ENCODE measurements around the gene EEF1AKMT1. TPM values are rescaled to one million over a fixed set of nuclear protein-coding genes. Genes with fewer than 3 reads are reported as not detected.
A peak's percentile ranks its signal among the peaks of the same experiment; 100 is the strongest.
"Not testable (repeated sequence)": the region's sequence is repeated elsewhere in the genome, so short reads cannot be mapped to it uniquely, and the experiment has no call there.

The EEF1AKMT1 gene
- total RNA-seq, 4 donors from 2014 or later: 13.1 to 18.7 (median 14.8) TPM

- peaks cover 0 to 16% (median 3%) of the 10 kb centered on the region in 4 donors for H3K36me3 ChIP-seq
- no peak for DNase-seq (ENCODE audit: extremely low spot score)
- TF ChIP-seq CTCF (IDR thresholded peaks at IDR 0.05) (no peak), POLR2A (IDR thresholded peaks at IDR 0.05; ENCODE audit: low read depth) (no peak), POLR2AphosphoS5 (IDR thresholded peaks at IDR 0.05) (no peak), EP300 (IDR thresholded peaks at IDR 0.05) (no peak)
- no peaks in the 10 kb centered on the region for H3K4me1 ChIP-seq
- intact Hi-C loops (cut with DNase I): no loop called here
- peaks cover 0 to 11% (median 3%) of the 10 kb centered on the region in 4 donors for H3K9me3 ChIP-seq
- H3K4me3 ChIP-seq: no peak overlapping the region
- H3K27me3 ChIP-seq: no peaks in the 10 kb centered on the region
- no peak overlapping the region for H3K27ac ChIP-seq (replicated peaks in 1 of 4)
Observed at GRCh38 chr13:20754009-20754408, 19.8 kb downstream of the EEF1AKMT1 start.

GRCh38 chr13:20749377-20749776 is 24.4 kb downstream of the EEF1AKMT1 start:
- Histone ChIP-seq H3K27ac (replicated peaks in 1 of 4) (no peak overlapping the region), H3K4me3 (no peak overlapping the region), H3K27me3 (no peaks in the 10 kb centered on the region), H3K9me3 (peaks cover 0 to 11% (median 3%) of the 10 kb centered on the region in 4 donors), H3K36me3 (no peaks in the 10 kb centered on the region), H3K4me1 (no peaks in the 10 kb centered on the region)
- intact Hi-C loops (cut with DNase I): no loop called here
- DNase-seq (ENCODE audit: extremely low spot score): no peak
- TF ChIP-seq POLR2A (IDR thresholded peaks at IDR 0.05; ENCODE audit: low read depth) (no peak), CTCF (IDR thresholded peaks at IDR 0.05) (no peak)
- 91% methylated on average over 1 of the region's 1 CpG for WGBS

- H3K27me3 ChIP-seq; H3K4me3 ChIP-seq; H3K27ac ChIP-seq (replicated peaks in 1 of 4); DNase-seq (ENCODE audit: extremely low spot score); H3K4me1 ChIP-seq; H3K36me3 ChIP-seq; H3K9me3 ChIP-seq; intact Hi-C loops (cut with DNase I): not testable (repeated sequence)
- WGBS: 99% methylated on average over 4 of the region's 4 CpGs
Observed at GRCh38 chr13:20743830-20744404, 29.8 kb downstream of the EEF1AKMT1 start.

- peaks cover 0 to 6% (median 4%) of the 10 kb centered on the region in 4 donors for H3K36me3 ChIP-seq
- H3K9me3 ChIP-seq: no peaks in the 10 kb centered on the region
- TF ChIP-seq EP300 (IDR thresholded peaks at IDR 0.05): no peak
- no peak for TF ChIP-seq POLR2A (IDR thresholded peaks at IDR 0.05; ENCODE audit: low read depth)
- H3K27me3 ChIP-seq: no peaks in the 10 kb centered on the region
- no peak overlapping the region for H3K27ac ChIP-seq (replicated peaks in 1 of 4)
- no peaks in the 10 kb centered on the region for H3K4me1 ChIP-seq
- intact Hi-C loops (cut with DNase I): no loop called here
- no peak overlapping the region for H3K4me3 ChIP-seq
- WGBS: no CpG with 5 or more reads among the region's 22 CpGs
- DNase-seq (ENCODE audit: extremely low spot score): no peak
Observed at GRCh38 chr13:20740021-20740420, 33.7 kb downstream of the EEF1AKMT1 start.

- H3K27me3 ChIP-seq: no peaks in the 10 kb centered on the region
- TF ChIP-seq EP300 (IDR thresholded peaks at IDR 0.05): no peak
- intact Hi-C loops (cut with DNase I): no loop called here
- no peak overlapping the region for H3K4me3 ChIP-seq
- H3K9me3 ChIP-seq: no peaks in the 10 kb centered on the region
- no peaks in the 10 kb centered on the region for H3K4me1 ChIP-seq
- peaks cover 0 to 8% (median 6%) of the 10 kb centered on the region in 4 donors for H3K36me3 ChIP-seq
- peak; percentile 26 for DNase-seq (ENCODE audit: extremely low spot score)
- WGBS: 76% methylated on average over 6 of the region's 6 CpGs
- no peak overlapping the region for H3K27ac ChIP-seq (replicated peaks in 1 of 4)
Observed at GRCh38 chr13:20738616-20739015, 35.1 kb downstream of the EEF1AKMT1 start.

- intact Hi-C loops (cut with DNase I): no loop called here
- no peak overlapping the region for H3K4me3 ChIP-seq
- DNase-seq (ENCODE audit: extremely low spot score): peak; percentile 89
- H3K36me3 ChIP-seq: peaks cover 0 to 20% (median 10%) of the 10 kb centered on the region in 4 donors
- TF ChIP-seq POLR2AphosphoS5 (IDR thresholded peaks at IDR 0.05): no peak
- TF ChIP-seq CTCF (IDR thresholded peaks at IDR 0.05): no peak
- no peak for TF ChIP-seq EP300 (IDR thresholded peaks at IDR 0.05)
- TF ChIP-seq POLR2A (IDR thresholded peaks at IDR 0.05; ENCODE audit: low read depth): no peak
- no peaks in the 10 kb centered on the region for H3K9me3 ChIP-seq
- no peak overlapping the region for H3K27ac ChIP-seq (replicated peaks in 1 of 4)
- peaks cover 0 to 6% (median 0%) of the 10 kb centered on the region in 4 donors for H3K4me1 ChIP-seq
- H3K27me3 ChIP-seq: no peaks in the 10 kb centered on the region
- WGBS: 97% methylated on average over 33 of the region's 33 CpGs
Observed at GRCh38 chr13:20729633-20730585, 43.9 kb downstream of the EEF1AKMT1 start.
